Measurements from ENCODE around the gene TH. TPM values are rescaled to one million over a fixed set of nuclear protein-coding genes. Genes with fewer than 3 reads are reported as not detected.

TH gene
- total RNA-seq, 4 donors from 2014 or later, result 0.36 to 0.84 TPM; not detected in 2

GRCh38 chr11:2201542-2201941, 29.9 kb upstream of the TH start:
- DNase-seq (ENCODE audit: low spot score in 2 of 2), result no peak
- intact Hi-C loops (cut with DNase I; ENCODE audit: low total_unique reads), result no loop called here
- no peak overlapping the region for H3K4me3 ChIP-seq (ENCODE audit: low read depth, poor library complexity, severe bottlenecking)
- no peak for TF ChIP-seq CTCF (IDR thresholded peaks at IDR 0.05)
- WGBS, 2 donors, result 42 to 100% methylated on average over 2 of the region's 2 CpGs

GRCh38 chr11:2200957-2201519, 29.4 kb upstream of the TH start:
- 67 to 78% methylated on average over 1 of the region's 1 CpG for WGBS, 2 donors
- H3K4me3 ChIP-seq (ENCODE audit: low read depth, poor library complexity, severe bottlenecking), result no peak overlapping the region
- intact Hi-C loops (cut with DNase I; ENCODE audit: low total_unique reads), result no loop called here
- TF ChIP-seq POLR2A (IDR thresholded peaks at IDR 0.05), result no peak
- TF ChIP-seq CTCF (IDR thresholded peaks at IDR 0.05), result no peak
- no peak for DNase-seq (ENCODE audit: low spot score in 2 of 2)

- intact Hi-C loops (cut with DNase I; ENCODE audit: low total_unique reads), result no loop called here
- TF ChIP-seq CTCF (IDR thresholded peaks at IDR 0.05) (no peak), POLR2A (IDR thresholded peaks at IDR 0.05) (no peak)
- no peak for DNase-seq (ENCODE audit: low spot score in 2 of 2)
- WGBS, 2 donors, result 87 to 90% methylated on average over 11 of the region's 11 CpGs
- no peak overlapping the region for H3K4me3 ChIP-seq (ENCODE audit: low read depth, poor library complexity, severe bottlenecking)
These were observed 28.9 kb upstream of the TH start for GRCh38 chr11:2200536-2200935.

- intact Hi-C loops (cut with DNase I; ENCODE audit: low total_unique reads), result loop anchor here (5.0 to 10.0 kb wide), 3 partner anchors 98 to 695 kb away; no protein-coding TSS in a partner anchor
- no peak overlapping the region for H3K4me3 ChIP-seq (ENCODE audit: low read depth, poor library complexity, severe bottlenecking)
- no peak for DNase-seq (ENCODE audit: low spot score in 2 of 2)
- no peak for TF ChIP-seq CTCF (IDR thresholded peaks at IDR 0.05)
- TF ChIP-seq POLR2A (IDR thresholded peaks at IDR 0.05), result no peak
- WGBS, 2 donors, result 87 to 91% methylated on average over 13 to 17 of the region's 22 CpGs
These were observed 28.1 kb upstream of the TH start for GRCh38 chr11:2199466-2200341.

GRCh38 chr11:2198621-2199365, 27.2 kb upstream of the TH start:
- intact Hi-C loops (cut with DNase I; ENCODE audit: low total_unique reads), result loop anchor here (5.0 to 10.0 kb wide), 3 partner anchors 99 to 696 kb away; no protein-coding TSS in a partner anchor
- no peak for TF ChIP-seq POLR2A (IDR thresholded peaks at IDR 0.05)
- TF ChIP-seq CTCF (IDR thresholded peaks at IDR 0.05), result no peak
- H3K4me3 ChIP-seq (ENCODE audit: low read depth, poor library complexity, severe bottlenecking), result no peak overlapping the region
- DNase-seq (ENCODE audit: low spot score in 2 of 2), result no peak
- WGBS, 2 donors, result 77 to 86% methylated on average over 13 to 17 of the region's 21 CpGs
